ENCODE measurements around the gene PROX2. TPM values are rescaled to one million over a fixed set of nuclear protein-coding genes. Genes with fewer than 3 reads are reported as not detected.
A peak's percentile ranks its signal among the peaks of the same experiment; 100 is the strongest.

PROX2 gene
- total RNA-seq = not detected in 2 replicates

GRCh38 chr14:74875941-74876913 lies at the start of gene PROX2:
TSS of gene PROX2 (minus strand) at chr14:74876145. CDS start at chr14:74863834, 12,311 bp downstream.
- no peak within 1 kb of the TSS for H3K4me3 ChIP-seq (ENCODE audit: low read depth, low read length)
- H3K36me3 ChIP-seq (ENCODE audit: control insufficient read depth, insufficient read depth, low read length) = no peaks in the 10 kb centered on the region
- no peak for DNase-seq (ENCODE audit: low read depth)
- no peak for TF ChIP-seq CTCF (IDR thresholded peaks at IDR 0.05; ENCODE audit: insufficient read depth, low read length, severe bottlenecking)
- peaks cover 3% of the 10 kb centered on the region for H3K27me3 ChIP-seq (ENCODE audit: control insufficient read depth, insufficient read depth, low read length)
- no peak for FAIRE-seq

GRCh38 chr14:74924061-74924460 lies 48.1 kb upstream of the PROX2 start:
- Histone ChIP-seq H3K27me3 (ENCODE audit: control insufficient read depth, insufficient read depth, low read length) (no peaks in the 10 kb centered on the region), H3K36me3 (ENCODE audit: control insufficient read depth, insufficient read depth, low read length) (no peaks in the 10 kb centered on the region), H3K4me3 (ENCODE audit: low read depth, low read length) (no peak overlapping the region)
- DNase-seq (ENCODE audit: low read depth) (no peak), FAIRE-seq (no peak)
- no peak for TF ChIP-seq CTCF (IDR thresholded peaks at IDR 0.05; ENCODE audit: insufficient read depth, low read length, severe bottlenecking)

- Histone ChIP-seq H3K36me3 (ENCODE audit: control insufficient read depth, insufficient read depth, low read length) (no peaks in the 10 kb centered on the region), H3K27me3 (ENCODE audit: control insufficient read depth, insufficient read depth, low read length) (no peaks in the 10 kb centered on the region), H3K4me3 (ENCODE audit: low read depth, low read length) (peak within 1 kb of the TSS; percentile 52)
- TF ChIP-seq CTCF (IDR thresholded peaks at IDR 0.05; ENCODE audit: insufficient read depth, low read length, severe bottlenecking) = peak; percentile 2
- FAIRE-seq (no peak), DNase-seq (ENCODE audit: low read depth) (peak; percentile 73)
These were observed 46.9 kb upstream of the PROX2 start, which contains the start of gene RPS6KL1 for GRCh38 chr14:74922752-74923401. TSS of gene RPS6KL1 (minus strand) at chr14:74923260. CDS start at chr14:74921541, 1,719 bp downstream.

- DNase-seq (ENCODE audit: low read depth) = no peak
These were observed 46.2 kb upstream of the PROX2 start for GRCh38 chr14:74921987-74922751.

More at GRCh38 chr14:74921987-74922751, 46.2 kb upstream of the PROX2 start:
- FAIRE-seq = peak; percentile 58
- TF ChIP-seq CTCF (IDR thresholded peaks at IDR 0.05; ENCODE audit: insufficient read depth, low read length, severe bottlenecking) = no peak
- Histone ChIP-seq H3K4me3 (ENCODE audit: low read depth, low read length) (no peak overlapping the region), H3K27me3 (ENCODE audit: control insufficient read depth, insufficient read depth, low read length) (no peaks in the 10 kb centered on the region), H3K36me3 (ENCODE audit: control insufficient read depth, insufficient read depth, low read length) (no peaks in the 10 kb centered on the region)

All from bronchial epithelial cell (primary cell).